Activated CD8-positive, alpha-beta T cell treated with anti-CD3 and anti-CD28 coated beads for 36 hours (primary cell): ENCODE data around the gene MYBPC1. TPM values are rescaled to one million over a fixed set of nuclear protein-coding genes. Genes with fewer than 3 reads are reported as not detected.
"Not testable (repeated sequence)": the region's sequence is repeated elsewhere in the genome, so short reads cannot be mapped to it uniquely, and the experiment has no call there.

Experiments used
- ATAC-seq: fragments of 200-7000 bp; cut with Tn5 transposase; one replicate; pipeline ENCODE4 v1.10.0; 2021; ENCODE audit warnings: mild to moderate bottlenecking, moderate library complexity
- CTCF ChIA-PET: fragments of 350-600 bp; sonication (Branson Sonifier 250); formaldehyde crosslinking; loops from one replicate; lab custom pipeline; 2021; ENCODE audit warnings: antibody characterized with exemption; lab: Charles Lee
- POLR2A ChIA-PET: fragments of 350-600 bp; sonication (Branson Sonifier 250); formaldehyde crosslinking; loops from one replicate; lab custom pipeline; 2021; ENCODE audit warnings: antibody characterized with exemption; lab: Charles Lee
- DNase-seq: peaks from one replicate; pipeline ENCODE4 v3.0.0-alpha.2; 2020
- H3K27ac Mint-ChIP-seq: one replicate; pipeline ENCODE4 v1.8.0; 2021; ENCODE audit warnings: mild to moderate bottlenecking, mixed read lengths
- H3K27me3 Mint-ChIP-seq: one replicate; pipeline ENCODE4 v1.8.0; 2021; ENCODE audit warnings: mixed read lengths
- H3K36me3 Mint-ChIP-seq: one replicate; pipeline ENCODE4 v1.8.0; 2021; ENCODE audit warnings: low read depth, mixed read lengths
- H3K4me1 Mint-ChIP-seq: one replicate; pipeline ENCODE4 v1.8.0; 2021; ENCODE audit warnings: low read depth, mixed read lengths
- H3K4me3 Mint-ChIP-seq: one replicate; pipeline ENCODE4 v1.8.0; 2021; ENCODE audit warnings: mild to moderate bottlenecking, moderate library complexity, mixed read lengths
- H3K9me3 Mint-ChIP-seq: one replicate; pipeline ENCODE4 v1.8.0; 2021; ENCODE audit warnings: mixed read lengths
- CTCF ChIP-seq: fragments of 200-600 bp; IDR thresholded peaks from one replicate; pipeline ENCODE4 v1.8.0; 2022; ENCODE audit warnings: antibody characterized with exemption, mild to moderate bottlenecking
- intact Hi-C: fragments of 100-400 bp; cut with micrococcal nuclease; formaldehyde crosslinking; loops from one replicate; pipeline ENCODE4 v1.10.0; 2022
- total RNA-seq, 2 experiments: library from RNA; stranded (reverse); gene quantifications; one replicate each; pipeline ENCODE4 v1.2.3, GENCODE V29; 2021

MYBPC1 gene
- total RNA-seq, 2 experiments from 2014 or later: not detected

GRCh38 chr12:101650346-101651117, 55.8 kb downstream of the MYBPC1 start:
- ATAC-seq (no peak), DNase-seq (no peak)
- Mint-ChIP-seq H3K4me1 (peaks cover 4% of the 10 kb centered on the region), H3K27ac (no peak overlapping the region), H3K36me3 (no peaks in the 10 kb centered on the region), H3K9me3 (no peaks in the 10 kb centered on the region), H3K4me3 (no peak overlapping the region), H3K27me3 (peaks cover 17% of the 10 kb centered on the region)
- TF ChIP-seq CTCF: no peak
- intact Hi-C loops: no loop called here
- ChIA-PET POLR2A (no interaction called here), CTCF (no interaction called here)

GRCh38 chr12:101653030-101653429, 58.3 kb downstream of the MYBPC1 start:
- Mint-ChIP-seq H3K4me3 (no peak overlapping the region), H3K27me3 (peaks cover 15% of the 10 kb centered on the region), H3K9me3 (no peaks in the 10 kb centered on the region), H3K4me1 (peaks cover under 1% of the 10 kb centered on the region), H3K36me3 (no peaks in the 10 kb centered on the region), H3K27ac (no peak overlapping the region)
- ATAC-seq (no peak), DNase-seq (no peak)
- POLR2A ChIA-PET: no interaction called here
- no peak for TF ChIP-seq CTCF
- intact Hi-C loops: no loop called here
- CTCF ChIA-PET: no interaction called here

DNA sequence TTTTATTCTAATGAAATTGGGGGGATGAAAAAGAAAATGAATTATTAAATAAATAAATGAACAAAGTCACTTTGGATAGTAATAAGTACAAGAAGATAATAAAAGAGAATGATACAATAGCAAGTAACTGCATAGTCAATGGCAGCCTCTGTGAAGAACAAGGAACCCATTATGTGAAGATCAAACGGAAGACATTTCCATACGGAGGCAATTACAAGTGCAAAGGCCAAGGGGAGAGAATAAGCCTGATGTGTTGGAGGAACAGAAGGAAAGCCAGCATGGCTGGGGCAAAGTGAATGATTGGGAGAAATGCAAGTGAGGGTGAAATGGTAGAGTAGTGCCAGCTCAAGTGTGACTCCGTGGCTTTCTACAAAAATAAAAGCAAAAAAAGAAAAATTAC, 58.7 kb downstream of the MYBPC1 start:
- ChIA-PET CTCF (no interaction called here), POLR2A (no interaction called here)
- Mint-ChIP-seq H3K4me3 (no peak overlapping the region), H3K36me3 (no peaks in the 10 kb centered on the region), H3K27me3 (peaks cover 15% of the 10 kb centered on the region), H3K27ac (no peak overlapping the region), H3K9me3 (no peaks in the 10 kb centered on the region), H3K4me1 (no peaks in the 10 kb centered on the region)
- intact Hi-C loops: no loop called here
- no peak for TF ChIP-seq CTCF
- no peak for DNase-seq
- ATAC-seq: no peak

DNA sequence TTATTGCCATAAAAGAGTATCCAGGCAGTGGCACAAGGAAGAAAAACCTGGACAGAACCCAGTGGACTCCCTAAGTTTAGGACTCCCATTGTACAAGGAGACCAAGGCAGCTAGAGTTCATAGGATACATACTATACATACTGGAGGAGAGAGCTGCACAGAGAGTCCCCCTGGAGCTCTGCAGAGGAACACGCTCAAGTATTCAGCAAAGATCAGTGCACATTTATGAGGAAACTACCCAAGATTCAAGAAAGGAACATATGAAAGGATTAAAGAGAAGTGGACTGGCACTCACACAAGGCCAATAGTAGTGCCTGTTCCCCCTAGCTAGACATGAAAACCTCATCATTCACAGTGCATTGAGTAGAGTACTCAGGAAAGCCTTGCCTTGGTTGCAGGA, 59.7 kb downstream of the MYBPC1 start:
- ATAC-seq (no peak), DNase-seq (no peak)
- CTCF ChIA-PET: no interaction called here
- no peak overlapping the region for H3K4me3 Mint-ChIP-seq
- no peak for TF ChIP-seq CTCF
- POLR2A ChIA-PET: no interaction called here
- no peak overlapping the region for H3K27ac Mint-ChIP-seq
- intact Hi-C loops: no loop called here
- no peaks in the 10 kb centered on the region for H3K4me1 Mint-ChIP-seq
- H3K36me3 Mint-ChIP-seq: no peaks in the 10 kb centered on the region
- no peaks in the 10 kb centered on the region for H3K9me3 Mint-ChIP-seq
- H3K27me3 Mint-ChIP-seq: peaks cover 17% of the 10 kb centered on the region

GRCh38 chr12:101655393-101655792, 60.6 kb downstream of the MYBPC1 start:
- Mint-ChIP-seq H3K27ac (no peak overlapping the region), H3K36me3 (no peaks in the 10 kb centered on the region), H3K9me3 (no peaks in the 10 kb centered on the region), H3K4me1 (no peaks in the 10 kb centered on the region), H3K27me3 (peaks cover 16% of the 10 kb centered on the region), H3K4me3 (no peak overlapping the region)
- intact Hi-C loops: no loop called here
- no peak for DNase-seq
- no peak for TF ChIP-seq CTCF
- ATAC-seq: no peak
- ChIA-PET POLR2A (no interaction called here), CTCF (interaction anchor here (1.0 kb wide), 1 partner anchor 15 kb away, joined by 3 read pairs; no protein-coding TSS in a partner anchor)

- DNase-seq, ATAC-seq, CTCF ChIA-PET, H3K27me3 Mint-ChIP-seq, H3K9me3 Mint-ChIP-seq, H3K4me3 Mint-ChIP-seq, H3K4me1 Mint-ChIP-seq, POLR2A ChIA-PET, intact Hi-C loops, H3K27ac Mint-ChIP-seq, H3K36me3 Mint-ChIP-seq: not testable (repeated sequence)
These were observed 65.9 kb downstream of the MYBPC1 start for GRCh38 chr12:101660662-101661061.
